ENCODE data around the gene CNOT6.

Gene CNOT6

DNA sequence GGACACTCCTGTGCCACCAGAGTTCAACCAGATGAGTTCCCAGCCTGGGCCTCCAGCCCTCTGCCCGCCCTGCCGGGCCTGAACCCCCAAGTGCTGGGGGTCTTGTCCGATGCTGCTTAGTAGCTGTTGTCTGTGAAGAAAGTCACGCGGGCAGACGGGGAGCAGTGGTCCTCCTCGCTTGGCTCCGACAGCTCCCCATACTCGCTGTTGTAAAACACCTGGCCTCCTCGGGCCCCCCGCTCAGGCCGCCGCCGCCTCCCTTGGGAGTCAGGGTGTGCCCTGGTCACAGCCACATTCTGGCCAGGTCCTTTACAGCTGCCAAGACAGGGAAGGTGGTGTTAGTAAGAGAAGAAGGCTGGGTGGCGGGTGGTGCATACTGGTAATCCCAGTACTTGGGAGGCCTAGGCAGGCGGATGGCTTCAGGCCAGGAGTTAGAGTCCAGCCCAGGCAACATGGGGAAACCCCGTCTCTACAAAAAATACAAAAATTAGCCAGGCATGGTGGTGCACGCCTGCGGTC is 109.0 kb downstream of the CNOT6 start:
- DNase-seq = no peak

DNA sequence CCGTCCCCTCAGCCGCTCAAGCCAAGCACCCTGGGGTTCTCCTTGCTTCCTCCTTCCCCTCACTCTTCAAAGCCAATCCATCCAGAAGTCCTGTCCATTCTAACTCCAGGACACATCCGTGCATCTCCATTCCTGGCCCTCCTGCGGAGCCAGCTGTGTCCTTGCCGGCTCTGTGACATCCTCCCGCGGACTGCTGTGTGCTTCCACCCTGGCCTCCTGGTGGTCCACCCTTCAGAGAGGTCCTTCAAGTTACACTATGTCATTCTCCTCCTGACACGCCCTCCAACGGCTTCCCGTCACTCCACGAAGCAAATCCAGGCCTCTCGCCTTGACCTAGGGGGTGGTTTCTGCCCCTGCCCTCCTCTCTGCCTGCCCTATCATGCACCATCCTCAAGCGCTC is 110.1 kb downstream of the CNOT6 start:
- DNase-seq = no peak

DNA sequence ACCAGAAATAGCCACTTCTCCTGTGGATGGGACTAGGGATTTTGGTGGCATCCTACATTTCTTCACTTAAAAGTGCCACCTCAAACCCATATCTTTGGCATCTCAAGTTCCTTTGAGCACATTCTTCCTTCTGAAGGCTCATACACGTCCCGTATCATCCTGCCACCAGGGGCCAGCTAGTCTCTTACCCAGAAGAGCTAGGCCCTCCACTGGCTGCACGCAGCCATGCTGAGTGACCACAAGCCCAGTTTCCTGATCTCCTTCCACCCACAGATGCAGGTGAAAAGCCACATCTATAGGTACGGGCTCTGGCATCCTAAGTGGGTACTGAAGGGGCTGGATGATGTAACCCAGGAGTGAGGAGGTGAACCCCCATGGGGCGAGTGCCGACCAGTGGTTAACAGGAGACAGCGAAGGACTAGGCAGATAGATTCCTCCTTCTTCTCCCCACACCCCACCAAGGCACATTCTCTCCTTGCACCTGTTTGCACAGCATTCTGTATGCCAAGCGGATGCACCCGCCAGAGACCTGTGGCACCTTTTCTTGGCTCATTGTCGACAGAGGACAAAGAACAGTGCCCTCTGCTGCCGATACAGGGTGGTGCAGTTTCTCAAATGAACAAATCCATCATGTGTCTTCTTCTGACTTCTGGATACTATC is 111.5 kb downstream of the CNOT6 start:
- DNase-seq = peak; percentile 6 to 58

DNA sequence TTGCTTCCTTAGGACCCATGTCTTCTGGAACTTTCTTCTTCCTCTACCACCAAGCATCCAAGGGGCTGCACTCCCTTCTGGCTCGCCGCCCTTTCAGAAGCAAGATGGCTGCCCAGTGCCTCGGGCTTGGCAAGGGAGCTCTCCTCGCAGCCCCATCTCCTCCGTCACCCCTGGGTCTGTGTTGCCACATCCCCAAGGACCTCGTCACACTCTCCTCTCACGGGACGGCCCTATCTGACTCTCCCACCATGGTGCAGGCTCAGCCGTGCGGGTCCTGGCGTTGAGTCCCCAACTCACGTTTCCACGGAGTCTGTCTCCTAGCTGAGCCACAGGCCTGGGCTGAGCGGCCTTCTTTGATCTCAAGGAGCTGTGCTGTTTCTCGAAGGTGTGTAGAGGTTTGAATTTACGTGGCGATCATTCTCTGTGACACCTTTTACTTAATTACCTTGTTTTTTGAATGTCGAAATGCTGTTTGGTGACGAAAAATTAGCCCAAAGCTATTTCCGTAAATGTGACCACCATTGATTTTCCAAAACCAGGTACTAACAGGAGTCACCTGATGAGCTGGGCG is 112.1 kb downstream of the CNOT6 start:
- DNase-seq = no peak

DNA sequence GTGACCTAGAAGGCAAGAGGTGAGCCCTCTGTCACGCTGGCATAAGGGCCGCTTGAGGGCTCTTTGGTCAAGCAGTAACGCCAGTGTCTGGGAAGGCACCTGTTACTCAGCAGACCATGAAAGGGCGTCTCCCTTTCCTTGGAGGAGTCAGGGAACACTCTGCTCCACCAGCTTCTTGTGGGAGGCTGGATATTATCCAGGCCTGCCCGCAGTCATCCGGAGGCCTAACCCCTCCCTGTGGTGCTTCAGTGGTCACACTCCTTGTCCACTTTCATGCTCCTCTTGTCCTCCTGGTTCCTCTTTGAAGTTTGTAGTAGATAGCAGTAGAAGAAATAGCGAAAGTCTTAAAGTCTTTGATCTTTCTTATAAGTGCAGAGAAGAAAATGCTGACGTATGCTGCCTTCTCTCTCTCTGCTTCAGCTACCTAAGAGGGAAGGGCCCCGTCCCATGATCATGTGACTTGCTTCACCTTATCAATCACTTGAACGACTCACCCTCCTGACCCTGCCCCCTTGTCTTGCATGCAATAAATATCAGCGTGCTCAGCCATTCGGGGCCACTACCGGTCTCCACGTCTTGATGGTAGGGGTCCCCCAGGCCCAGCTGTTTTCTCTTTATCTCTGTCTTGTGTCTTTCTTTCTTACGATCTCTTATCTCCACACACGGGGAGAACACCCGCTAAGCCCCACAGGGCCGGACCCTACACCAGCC is 113.8 kb downstream of the CNOT6 start:
- no peak for DNase-seq

DNA sequence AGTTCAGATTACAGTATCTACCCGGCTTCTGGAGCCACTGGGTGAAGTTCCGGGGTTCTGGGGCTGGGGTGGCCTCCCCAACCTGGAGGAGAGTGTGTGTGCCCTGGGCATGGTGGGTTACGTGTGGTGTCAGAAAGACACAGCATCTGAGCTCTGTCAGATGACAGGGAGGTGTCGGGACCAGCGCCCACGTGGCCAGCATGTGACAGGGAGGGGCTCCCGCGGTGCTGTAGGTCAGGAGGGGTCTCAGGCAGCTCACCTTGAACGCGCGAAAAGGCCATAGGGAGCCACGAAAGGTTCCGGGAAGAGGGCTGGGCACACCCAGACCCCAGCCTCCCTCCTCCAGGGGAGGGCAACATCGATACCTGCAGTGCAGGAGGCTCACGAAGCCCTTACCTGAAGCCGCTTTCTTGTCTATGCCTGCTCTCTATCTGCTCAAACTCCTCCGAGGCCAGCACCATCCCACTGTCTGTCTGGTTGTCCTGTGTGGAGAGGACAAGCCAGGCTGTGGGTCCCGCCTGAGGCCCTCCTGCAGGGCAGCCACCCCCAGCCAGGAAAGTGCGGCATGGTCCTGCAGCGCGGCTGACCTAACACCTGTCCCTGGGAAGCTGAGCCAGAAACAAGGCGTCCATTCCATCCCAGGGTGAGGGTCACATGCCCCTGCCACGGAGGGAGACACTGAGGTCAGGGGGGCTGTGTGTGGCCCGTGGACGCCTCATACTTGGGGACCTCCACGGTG is 114.6 kb downstream of the CNOT6 start:
- DNase-seq = no peak

DNA sequence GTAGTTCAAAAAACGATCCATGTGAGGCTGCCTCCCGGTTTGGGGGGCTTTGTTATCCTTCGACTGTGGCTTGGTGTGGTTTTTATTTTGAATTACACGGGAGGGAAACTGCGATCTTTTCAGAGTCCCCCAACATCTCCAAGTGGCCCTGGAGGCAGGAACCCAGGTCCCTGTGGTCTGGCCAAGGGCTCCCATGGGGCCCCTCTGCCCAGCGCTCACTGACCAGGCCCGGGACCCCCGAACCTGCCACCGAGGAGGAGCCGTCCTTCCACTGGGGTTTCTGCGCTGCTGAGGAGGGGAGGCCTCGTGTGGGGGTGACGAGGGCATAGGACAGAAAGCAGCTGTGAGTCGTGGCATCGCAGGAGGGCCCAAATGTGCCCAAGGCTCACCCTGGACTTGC is 115.2 kb downstream of the CNOT6 start:
- DNase-seq = no peak

DNA sequence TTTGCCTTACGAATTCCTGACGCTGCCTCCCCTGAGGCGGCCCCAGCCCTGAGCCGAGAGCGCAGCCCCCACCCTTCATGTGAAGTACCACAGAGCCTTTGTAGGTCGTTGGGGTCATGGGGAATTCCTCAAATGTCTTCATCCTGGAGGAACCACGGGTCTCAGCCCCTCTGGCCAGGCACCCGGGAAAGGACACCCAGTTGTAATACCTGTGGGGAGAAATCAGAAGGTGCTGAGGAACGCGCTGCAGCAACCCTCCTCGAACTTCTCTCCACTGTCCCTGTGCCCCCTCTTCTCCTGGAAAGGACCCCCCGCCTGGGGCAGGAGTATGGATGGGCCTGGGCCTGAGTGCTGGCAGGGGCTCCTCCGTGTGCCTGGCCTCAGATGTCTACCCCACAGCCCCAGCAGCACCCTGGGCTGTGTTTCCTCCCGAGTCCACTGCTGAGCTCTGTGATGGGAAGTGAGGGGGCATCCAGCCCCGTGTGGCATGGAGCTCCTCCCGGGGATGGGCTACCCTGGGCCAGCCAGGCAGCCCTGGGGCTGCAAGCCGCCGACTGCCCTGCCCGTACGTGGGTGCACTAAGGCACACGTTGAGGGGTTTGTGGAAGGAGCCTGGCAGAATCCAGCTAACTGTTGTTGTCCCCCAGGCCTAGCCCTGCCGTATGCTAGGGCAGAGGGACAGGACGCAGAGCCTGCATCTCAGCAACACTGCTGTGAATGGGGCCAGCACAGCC is 115.8 kb downstream of the CNOT6 start:
- DNase-seq = no peak

DNA sequence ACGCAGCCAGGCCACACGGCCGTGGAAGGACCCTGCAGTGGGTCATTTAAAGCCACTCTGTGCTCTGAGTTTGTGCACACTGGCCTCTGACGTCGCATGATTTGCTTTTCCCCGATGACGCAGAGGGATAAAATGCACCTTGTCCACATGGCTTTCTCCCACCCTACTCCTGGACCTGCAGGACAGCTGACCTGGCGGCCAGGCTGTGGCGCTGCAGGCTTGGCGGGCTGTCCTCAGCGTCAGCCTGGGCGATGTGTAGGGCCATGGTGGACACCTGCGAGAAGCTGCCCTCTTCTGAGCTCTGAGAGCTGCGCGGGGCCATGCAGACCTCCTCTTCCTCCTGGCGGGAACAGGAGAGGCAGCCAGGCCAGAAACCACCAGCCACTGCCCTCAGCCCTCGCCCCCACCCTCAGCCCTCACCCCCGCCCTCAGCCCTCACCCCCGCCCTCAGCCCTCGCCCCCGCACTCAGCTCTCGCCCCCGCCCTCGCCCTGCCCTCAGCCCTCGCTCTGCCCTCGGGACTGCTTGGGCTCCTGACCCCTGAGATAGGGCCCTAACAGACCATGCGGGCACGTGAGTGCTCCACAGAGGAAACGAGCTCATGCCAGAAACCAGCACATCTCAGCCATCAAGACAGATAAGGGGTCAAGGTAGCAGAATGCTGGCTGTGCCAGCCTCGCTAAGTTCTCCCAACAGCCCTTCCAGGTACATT is 117.1 kb downstream of the CNOT6 start:
- DNase-seq = no peak

DNA sequence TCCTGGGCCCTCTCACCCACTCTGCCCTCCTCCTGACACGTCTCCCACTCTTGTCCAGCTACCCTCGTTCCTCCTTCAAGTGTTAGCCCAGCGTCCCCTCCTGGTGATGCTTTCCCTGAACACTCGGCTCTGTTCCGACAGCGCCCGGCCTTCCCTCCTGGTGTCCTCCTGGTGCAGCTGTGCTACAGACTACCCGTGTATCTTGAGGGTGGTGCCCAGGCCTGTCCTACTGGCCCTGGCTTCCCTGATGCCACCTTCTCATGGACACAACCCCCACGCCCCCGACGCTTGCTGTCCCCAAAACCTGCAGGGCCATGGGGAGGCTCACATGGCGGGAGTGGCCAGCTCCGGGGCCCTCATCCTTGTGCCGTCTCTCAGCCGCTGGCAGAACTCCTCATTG is 118.5 kb downstream of the CNOT6 start:
- no peak for DNase-seq

DNA sequence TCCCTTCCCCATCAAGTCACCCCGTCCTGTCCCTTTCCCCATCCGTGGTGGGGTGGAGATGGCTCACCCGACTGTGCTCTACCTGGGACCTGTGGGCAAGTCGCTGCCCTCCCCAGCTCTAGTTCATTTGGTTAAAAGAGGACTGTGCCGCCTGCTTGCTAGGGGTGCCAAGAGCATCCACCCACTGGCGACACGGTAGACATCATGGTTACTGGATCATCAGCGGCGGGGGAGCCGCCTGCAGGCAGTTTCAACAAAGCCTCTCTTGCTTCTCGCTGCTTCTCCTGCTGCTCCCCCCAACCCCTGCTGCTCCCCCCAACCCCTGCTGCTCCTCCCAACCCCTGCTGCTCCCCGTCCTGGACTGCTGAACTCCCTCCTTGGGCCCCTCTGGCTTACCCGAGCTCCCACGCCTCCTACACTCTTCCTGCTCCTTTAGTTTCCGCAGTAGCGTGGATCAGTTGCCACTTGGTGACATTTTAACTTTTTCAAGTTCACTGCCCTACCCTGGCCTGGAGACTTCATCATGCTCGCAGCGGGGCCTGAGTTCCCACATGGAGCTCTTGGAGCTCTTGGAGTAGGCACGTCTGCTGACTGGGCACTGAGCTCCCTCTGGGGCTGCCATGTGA is 119.1 kb downstream of the CNOT6 start:
- DNase-seq = no peak

DNA sequence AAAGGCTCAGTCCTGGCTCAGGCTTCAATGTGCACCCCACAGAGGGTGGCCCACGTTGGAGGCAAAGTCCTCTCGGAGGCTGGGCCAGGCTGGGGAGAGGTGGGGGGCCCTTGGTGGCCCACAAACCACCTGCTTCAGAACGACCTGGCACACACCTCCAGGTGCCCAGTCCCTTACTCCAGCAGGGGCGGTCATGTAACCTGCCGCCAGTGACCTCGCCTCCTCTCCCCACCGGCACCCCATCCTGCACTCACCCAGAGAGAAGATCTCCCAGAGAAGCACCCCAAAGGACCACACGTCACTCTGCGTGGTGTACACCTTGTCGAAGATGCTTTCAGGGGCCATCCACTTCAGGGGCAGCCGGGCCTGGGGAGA is 119.6 kb downstream of the CNOT6 start:
- no peak for DNase-seq

DNA sequence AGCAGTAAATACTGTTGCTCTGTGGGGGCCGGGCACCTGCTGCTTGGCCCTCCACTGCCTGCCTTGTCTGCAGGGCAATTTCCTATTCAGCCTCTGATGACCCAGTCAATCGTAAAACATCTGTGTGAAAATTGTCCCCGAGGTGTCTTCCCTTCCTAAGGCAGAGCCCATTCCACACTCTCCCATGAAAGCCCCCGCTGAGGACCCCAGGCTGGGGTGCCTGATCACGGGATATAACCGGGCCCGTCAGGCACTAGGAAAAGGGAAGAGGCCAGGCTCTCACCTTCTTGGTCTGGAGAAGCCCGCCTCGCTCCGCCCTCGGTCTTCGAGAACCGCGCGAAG is 124.3 kb downstream of the CNOT6 start:
- DNase-seq = no peak

DNA sequence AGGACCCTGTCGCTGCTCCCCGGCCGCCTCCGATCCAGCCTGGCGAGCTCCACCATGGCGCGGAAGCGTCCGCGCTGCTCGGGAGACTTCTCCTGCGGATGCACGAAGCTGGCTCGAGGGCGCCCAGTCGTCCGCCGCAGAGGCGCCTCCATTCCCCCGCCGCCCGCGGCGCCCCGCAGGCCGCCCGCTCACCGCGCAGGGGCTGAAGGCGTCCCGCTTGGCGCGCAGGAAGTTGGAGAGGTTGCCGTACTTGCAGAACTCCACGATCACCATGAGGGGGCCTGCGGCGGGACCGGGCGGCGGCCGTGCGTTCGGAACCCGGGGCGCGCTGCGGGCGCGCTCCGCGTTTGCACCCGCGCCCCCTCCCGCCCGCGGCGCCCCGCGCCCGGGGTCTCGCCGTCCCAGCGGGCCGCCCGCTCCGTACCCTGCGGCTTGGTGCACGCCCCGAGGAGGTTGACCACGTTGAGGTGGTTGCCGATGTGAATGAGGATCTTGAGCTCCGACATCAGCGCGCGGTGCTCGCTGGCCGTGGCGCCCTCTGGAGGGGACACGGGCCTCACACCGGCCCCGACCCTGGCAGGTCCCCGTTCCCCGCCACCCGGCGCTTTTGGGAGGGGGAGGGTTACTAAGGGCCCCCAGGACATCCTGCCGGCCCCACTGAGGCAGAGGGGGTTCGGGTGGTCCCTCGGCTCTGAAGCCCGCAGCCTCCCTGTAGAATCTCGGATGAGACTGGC is 124.8 kb downstream of the CNOT6 start:
- DNase-seq = peak; percentile 52 to 74

DNA sequence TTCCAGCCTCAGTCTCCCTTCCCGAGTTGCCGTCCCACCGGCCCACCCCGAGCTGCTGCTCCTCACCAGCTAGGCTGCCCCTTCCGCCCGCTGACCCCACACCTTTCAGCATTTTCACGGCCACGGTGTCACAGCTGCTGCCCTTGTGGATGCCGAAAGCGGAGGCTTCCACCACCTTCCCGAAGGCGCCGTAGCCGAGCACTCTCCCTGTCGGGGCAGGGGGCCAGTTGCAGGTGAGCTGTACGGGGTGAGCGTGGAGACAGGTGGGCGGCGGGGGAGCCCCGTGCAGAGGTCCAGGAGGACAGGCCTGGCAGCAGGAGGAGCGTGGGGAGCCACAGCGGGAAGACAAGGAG is 125.4 kb downstream of the CNOT6 start:
- no peak for DNase-seq

DNA sequence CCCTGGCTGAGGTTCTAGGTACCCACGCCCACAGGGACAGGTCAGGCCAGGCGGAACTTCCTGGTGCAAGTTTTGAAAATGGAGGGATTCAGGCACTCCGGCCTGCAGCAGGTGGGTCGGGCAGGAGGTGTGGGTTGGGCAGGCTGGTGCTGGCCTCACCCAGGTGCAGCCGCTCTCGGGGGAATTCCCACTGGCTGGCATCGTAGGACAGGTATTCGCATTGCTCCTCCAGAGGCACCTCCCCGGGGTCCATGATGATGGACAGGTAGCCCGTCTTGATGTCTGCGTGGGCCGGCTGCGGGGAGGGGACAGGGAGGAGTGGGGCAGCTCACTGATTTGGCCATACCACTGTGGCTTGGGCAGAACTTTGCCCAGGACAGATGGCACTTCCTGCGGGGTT is 125.8 kb downstream of the CNOT6 start:
- DNase-seq = no peak

DNA sequence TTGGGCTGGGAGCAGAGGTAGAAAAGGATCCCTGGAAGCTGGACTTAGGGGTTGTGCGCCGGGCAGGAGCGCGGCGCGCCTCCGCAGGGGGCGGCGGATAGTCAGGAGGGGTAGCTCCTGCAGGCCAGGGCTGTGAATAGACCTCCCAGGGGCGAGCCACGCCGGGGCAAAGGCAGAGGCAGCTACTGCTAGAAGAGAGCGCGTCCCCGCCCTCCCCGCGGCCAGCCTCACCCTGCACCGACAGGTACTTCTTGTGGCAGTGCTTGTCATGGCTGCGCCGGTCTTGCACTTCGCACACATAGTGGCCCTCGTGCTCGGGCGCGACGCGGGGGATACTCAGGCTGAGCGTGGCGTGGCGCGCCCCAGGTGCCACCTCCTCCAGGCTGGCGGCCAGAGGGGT is 127.1 kb downstream of the CNOT6 start:
- DNase-seq = no peak

DNA sequence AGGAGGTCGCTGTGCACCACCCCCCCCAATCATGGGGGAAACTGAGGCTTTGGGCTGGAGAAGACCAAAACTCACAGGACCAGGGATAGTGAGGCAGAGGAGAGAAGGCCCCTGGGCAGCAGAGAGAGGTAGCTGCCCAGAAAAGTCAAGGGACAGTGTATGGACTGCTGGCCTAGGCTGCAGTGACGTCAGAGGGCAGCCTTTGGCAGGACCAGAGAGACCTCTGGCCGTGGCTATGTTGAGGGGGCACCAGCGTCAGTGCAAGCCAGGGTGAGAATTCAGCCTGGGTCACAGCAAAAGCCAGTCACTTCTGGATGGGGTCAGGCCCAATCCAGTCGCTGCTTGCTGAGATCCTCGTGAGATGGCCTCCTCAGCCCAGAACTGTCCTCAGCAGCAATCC is 128.7 kb downstream of the CNOT6 start:
- no peak for DNase-seq

DNA sequence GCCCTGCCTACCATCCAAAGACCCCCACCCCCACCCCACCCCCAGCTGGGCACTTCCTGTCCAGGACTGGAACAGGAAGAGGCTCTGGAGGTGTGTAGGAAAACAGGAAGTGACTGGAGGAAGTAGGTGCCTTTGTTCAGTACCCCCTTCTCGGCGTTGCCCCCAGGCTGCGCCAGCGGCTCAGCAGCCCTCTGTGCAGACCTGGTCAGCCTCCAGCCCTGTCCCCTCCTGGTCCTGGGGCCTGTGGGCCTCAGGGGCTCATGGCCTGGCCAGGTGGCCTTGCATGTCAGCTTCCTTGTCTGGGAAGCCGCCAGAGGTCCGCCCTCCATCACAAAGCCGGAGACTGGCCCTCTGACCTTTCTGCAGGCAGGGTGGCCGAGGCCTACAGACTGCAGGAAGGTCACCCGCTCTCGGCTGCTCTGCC is 129.2 kb downstream of the CNOT6 start:
- DNase-seq = no peak

DNA sequence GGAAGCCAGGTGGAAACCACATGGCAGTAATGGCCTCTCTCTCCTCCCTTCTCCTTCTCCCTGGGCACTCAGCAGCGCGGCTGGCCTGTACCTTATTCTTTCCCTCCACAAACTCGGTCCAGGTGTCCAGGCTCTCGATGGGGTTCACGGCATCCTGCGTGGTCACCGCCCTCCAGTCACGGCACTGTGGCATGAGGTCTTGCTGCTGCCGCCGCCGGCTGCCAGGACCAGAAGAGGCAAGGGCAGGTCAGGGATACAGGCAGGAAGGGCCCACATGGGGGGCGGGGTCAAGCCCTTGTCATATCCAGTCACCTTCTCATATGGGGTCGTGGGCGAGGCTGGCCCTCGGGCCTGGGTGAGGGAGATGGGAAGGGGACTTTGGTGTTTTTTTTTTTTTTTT is 129.7 kb downstream of the CNOT6 start:
- no peak for DNase-seq

DNA sequence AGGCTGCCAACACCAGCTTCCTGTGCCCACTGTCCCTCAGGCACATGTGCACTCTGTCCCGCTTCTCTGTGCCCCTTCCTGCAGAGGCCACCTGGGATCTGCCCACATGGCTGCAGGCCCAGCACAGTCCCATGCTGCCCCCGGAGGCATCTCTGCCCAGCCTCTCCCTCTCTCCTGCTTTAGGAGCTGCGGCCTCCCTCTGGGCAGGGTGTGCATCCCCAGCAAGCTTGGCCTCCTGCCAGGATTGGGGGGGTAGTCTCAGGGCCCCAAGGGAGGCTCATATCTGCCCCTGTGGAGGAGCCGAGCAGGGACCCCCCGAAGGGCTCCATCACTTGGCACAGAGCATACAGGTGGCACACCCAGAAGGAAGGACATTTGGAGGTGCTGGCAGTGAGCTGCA is 130.4 kb downstream of the CNOT6 start:
- DNase-seq = no peak
